ENCODE data around the gene MLYCD.
"Not testable (repeated sequence)": the region's sequence is repeated elsewhere in the genome, so short reads cannot be mapped to it uniquely, and the experiment has no call there.

The MLYCD gene

DNA sequence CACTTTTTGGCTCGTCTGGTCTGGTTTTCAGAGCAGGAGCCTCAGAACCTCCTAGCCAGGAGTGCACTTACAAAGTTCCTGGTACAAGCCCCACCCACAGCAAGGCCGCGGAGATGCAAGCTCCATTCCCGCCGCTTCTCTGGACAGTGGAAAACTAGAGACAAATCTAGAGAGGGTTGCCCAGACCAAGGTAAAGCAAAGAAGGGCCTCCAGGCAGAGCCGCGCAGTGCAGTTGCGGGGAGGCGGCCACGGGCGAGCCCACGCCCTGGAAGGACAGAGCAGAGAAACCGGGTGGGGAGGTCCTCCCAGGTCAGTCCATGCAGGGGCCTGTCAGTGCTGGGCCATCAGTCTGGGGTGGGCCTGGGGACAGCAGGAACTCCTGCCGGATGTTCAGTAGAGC, 43.2 kb downstream of the MLYCD start:
- no peak for DNase-seq

DNA sequence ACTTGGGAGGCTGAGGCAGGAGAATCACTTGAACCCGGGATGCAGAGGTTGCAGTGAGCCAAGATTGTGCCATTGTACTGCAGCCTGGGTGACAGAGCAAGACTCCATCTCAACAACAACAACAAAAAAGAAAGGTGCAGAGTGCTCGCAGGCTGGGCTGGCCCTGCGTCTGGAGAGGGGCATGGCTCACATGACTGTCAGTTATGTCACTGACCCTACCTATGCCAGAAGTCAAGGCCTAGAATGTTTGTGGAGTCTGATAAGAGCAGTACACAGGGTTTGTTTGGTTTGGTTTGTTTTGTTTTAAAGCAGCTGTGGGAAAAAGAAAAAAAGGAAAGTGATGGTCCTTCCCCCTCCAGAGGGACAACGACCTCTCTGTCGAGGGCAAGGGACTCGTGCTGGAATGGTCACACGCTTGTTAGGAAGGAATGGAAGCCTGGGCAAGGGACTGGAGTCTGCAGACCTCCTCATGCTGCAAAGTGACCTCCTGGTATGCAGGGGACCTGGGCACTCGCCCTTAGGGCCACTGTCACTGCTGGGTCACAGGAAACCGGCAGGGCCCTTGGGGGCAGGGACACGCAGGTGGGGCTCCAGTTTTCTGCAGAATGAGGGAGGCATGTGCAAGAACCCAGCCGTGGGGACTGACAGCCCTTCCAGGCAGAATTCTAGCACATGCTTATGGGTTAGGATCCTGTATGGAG, 44.0 kb downstream of the MLYCD start:
- DNase-seq, result no peak

DNA sequence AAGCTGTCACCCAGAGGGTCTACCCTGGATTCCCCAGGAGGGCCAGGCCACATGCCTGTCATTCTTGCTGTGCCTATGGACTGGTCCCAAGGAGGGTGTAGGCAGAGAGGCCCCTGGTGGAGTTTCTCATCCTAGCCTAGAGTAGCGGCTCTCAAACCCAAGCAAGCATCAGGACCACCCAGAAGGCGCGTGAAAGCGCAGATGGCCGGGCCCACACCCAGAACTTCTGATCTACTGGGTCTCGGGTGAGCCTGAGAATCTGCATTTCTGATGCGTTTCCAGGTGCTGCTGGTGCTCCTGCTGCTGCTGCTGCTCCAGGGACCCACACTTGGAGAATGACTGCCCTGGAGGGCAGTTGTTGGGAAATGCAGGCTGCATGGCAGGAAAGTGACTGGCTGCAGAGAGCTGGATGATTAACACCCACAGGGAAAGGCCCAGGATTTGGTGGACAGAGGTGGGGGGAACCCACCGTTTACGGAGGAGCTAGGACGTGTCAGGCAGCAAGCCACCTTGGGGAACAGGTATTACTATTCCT, 44.7 kb downstream of the MLYCD start:
- no peak for DNase-seq

DNA sequence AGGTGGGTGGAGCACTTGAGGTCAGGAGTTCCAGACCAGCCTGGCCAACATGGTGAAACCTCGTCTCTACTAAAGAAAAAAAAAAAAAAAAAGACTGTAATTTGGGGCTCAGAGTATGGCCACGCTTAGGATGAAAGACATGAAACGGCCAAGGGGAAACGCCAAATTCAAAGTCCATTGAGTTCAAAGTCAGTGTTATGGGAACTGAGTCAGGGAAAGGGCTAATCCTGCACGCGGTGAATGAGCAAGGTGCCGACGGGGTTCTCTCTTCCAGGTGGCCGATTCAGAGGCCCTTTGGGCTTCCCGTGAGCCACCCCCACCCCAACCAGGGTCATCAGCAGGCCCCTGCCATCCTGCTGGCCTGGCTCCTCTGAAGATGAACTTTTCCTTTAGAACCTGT, 46.7 kb downstream of the MLYCD start:
- DNase-seq, result no peak

DNA sequence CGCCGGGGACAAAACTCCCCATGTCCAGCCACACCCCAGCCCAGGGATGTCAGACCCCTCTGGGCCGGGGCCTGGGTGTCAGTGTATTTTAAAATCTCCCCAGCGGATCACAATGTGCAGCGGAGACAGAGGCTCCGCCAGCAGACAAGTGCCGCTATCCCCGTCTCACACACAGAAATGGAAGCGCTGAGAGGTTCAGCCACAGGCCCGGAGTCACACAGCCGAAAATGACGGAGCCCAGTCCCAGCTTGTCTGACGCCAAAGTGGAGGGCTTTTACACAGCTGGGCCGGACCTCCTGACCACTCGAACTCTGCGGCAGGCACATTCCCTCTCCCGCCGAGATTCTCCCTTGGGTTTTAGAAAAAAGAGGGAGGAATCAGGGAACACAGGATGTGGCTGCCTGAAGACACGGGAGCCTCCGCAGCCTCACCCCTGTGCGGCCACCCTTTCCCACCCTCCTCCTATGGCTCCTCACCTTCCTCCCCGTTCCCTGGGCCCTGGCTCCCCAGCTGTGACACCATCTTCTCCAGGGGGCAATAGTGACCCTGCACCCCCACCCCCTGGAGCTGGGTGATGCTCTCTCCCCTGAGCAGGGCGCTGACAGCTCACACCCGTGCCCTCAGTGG, 47.4 kb downstream of the MLYCD start:
- no peak for DNase-seq

DNA sequence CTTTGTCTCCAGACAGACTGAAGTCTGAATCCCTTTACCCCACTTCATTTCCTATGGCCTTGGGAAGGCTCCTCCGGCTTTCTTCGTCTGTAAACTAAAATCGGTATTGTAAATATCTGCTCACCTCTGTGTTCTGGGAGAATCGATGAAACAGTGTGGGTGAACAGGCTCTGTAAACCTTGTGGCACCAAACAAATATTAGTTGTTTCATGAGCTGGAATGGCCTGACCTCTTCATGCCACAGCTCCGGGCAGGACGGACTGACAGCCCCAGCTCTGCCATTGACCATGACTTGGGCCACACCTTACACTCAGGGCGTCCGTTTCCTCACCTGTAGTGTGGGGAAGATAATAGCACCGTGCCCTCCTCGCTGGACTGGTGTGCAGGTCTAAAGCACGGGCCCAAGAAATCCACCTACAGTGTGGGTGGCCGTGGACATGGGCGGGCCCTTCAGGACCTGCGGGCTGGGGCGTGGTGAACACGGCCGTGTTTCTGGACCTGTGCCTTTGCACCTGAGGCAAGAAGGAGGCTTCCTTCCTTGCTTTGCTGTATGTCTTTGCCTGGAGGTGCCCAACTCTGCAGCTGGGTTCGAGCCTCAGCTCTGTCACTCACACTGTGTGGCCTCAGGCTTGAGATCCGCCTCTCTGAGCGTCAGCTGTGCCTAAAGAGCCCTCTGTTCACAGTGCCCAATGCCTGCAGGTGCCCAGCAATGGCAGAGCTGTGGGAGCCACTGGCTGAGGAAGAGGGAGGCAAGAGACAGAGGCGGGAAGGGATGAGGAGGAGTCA, 48.1 kb downstream of the MLYCD start:
- DNase-seq, result no peak

DNA sequence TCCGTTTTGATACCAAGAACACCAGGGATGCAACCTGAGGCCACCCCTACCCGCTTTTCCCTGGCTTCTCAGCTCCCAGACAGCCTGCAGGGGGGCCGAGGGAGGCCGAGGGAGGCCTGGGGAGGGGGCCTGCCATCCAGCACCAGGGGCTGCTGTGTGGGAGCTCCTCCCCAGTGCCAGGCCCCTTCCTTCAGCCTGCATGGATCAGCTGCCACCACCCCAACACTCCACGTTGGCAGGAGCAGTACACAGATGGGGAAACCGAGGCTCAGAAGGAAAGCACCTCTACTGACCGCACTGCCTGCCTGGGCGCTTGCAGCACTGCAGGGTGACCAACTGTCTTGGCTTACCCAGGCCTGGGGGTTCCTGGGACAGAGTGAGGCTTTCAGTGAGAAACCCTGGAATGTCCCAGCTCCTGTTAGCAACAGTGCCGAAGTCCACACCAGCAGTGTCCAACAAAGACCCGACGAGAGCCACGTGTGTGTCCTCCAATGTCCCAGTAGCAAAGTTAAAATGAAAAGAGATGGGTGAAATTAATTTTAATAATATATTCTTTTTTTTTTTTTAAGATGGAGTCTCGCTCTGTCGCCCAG, 48.8 kb downstream of the MLYCD start:
- no peak for DNase-seq

DNA sequence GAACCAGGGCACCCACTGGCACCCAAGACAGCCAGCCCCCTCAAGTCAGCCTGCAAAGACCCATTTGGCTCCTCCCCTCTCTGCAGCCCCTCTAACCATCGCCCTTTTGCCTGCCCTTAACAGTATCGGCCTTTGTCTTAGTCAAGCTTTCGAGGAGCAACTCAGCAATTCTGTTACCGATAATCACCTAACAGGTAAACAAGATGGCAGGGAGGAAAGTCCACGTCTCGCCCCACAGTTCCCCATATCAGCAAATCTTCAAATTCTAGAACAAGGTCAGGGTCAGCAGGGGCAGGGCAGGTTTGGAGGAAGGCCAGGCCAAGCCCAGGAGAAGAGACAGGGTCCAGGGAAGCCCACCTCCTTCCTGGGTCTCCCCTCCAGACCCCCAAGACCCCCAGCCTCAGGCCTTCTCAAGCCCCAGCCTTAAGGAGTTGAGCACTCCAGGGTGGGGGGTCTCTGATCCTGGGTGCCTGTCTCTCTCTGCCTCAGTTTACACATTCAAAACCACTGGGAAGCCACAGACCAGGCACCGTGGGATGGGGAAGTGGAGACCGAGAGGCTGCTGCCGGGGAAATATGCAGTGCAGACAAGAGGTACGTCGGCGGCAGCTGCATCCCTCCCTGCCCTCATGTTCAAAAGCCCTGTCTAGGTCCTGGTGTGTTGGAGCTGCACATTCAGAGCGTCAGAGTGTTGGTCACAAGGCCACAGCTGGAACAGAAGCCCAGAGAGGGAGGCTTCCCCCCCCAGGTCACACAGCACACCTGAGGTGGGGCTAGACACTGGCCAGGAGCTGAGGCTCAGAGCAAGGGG, 50.2 kb downstream of the MLYCD start:
- DNase-seq, result no peak

DNA sequence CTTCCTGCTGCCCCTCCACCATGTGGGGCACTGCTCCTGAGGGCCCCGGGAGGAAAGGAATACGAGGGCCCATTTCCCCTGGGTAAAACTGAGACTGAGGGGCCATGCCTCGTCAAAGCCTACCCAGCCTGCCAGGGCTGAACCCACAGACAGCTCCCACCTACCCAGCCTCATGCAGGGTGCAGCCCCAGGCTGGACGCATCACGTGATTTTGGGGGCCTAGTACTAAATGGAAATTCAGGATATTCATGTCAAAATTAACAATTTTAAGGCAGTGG, 50.7 kb downstream of the MLYCD start:
- DNase-seq, result no peak

DNA sequence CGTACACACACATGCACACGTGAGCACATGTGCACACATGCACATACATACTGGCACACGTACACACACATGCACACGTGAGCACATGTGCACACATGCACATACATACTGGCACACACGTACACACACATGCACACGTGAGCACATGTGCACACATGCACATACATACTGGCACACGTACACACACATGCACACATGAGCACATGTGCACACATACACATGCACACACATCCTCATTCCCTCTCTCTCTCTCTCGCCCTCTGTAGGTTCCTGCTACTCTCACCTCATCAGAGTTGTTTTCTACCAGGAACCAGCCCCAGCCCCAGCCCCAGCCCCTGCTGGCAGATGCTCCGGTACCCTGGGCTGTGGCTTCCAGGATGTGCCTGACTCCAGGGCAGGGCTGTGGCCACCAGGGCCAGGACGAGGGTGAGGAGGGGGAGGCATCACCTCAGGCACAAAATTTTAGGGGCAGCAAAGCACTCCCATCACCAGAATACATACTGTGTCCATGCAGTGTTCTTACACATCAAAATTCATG, 52.0 kb downstream of the MLYCD start:
- not testable (repeated sequence) for DNase-seq

DNA sequence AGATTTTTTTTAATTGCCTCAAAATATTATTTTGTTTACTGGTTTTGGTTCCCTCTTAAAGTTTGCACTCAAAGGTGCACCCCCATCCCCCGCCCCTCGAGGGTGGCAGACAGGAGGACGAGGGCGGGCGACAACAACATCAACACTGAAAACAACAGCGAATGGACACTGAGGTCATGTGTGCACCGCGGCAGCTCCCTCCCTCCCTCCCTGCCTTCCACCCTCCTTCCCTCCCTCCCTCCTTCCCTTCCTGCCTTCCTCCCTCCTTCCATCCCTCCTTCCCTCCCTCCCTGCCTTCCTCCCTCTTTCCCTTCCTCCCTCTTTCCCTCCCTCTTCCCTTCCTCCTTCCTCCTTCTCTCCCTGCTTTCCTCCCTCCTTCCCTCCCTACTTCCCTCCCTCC, 52.6 kb downstream of the MLYCD start:
- DNase-seq, result no peak

DNA sequence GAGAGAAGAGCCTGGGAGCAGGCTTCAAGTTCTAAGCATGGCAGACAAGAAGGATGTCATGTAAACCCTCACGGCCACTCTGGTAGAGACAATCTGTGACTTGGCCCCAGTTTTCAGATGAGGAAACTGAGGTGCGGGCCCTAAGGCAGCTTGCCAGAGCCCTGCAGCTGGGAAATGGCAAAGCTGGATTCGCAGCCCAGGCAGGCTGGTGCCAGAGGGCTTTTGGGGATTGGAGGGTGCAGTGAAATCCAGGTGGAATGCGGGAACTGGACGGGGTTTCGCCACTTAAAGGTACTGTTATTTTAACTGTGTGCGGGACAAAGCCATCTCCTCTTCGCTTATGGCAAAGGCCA, 53.6 kb downstream of the MLYCD start:
- DNase-seq, result peak; percentile 51

DNA sequence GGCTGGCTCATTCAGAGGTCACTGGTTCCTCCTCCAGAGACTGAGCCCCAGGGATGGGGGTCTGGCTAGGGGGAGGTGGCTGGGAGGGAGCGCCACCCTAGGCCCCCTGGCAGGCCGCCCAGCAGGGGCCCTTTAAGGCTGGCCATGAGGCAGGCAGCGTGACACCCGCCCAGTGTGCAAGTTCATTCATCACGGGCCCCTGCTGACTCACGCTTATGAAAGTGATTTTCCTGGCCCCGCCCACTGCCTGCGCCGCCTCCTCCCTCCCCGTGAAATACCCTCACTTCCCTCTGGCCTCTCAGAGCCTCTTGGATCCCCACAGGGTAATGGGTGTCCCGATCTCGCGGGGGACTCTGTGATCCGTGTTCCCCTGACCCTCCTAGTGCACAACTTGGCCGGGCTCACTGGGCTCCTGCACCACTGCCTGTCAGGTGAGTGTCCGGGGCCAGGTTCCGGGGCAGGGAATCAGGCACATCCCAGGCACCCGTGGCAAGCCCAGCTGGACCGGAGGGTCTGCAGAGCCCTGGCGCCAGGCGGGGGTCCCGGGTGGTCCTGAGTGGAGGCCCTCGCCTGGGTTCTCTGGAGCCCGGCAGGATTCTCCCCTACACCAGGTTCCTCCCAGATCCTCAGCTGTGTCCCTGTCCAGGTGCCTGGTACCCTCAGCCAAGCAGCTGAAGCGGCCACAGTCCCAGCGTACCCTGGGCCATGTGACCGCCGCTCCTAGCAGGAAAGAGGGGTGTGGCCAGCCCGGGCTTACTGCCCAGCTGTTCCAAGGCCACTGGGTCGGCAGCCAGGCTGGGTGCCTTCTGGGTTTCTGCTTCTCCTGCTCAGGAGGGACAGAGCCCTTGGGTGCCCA, 54.3 kb downstream of the MLYCD start, which contains the start of gene OSGIN1:
Gene OSGIN1, plus strand, starts transcription at position 301 of the 856 bp plus-strand sequence. CDS start 4,432 bp downstream, outside the sequence.
- DNase-seq, result peak; percentile 83

DNA sequence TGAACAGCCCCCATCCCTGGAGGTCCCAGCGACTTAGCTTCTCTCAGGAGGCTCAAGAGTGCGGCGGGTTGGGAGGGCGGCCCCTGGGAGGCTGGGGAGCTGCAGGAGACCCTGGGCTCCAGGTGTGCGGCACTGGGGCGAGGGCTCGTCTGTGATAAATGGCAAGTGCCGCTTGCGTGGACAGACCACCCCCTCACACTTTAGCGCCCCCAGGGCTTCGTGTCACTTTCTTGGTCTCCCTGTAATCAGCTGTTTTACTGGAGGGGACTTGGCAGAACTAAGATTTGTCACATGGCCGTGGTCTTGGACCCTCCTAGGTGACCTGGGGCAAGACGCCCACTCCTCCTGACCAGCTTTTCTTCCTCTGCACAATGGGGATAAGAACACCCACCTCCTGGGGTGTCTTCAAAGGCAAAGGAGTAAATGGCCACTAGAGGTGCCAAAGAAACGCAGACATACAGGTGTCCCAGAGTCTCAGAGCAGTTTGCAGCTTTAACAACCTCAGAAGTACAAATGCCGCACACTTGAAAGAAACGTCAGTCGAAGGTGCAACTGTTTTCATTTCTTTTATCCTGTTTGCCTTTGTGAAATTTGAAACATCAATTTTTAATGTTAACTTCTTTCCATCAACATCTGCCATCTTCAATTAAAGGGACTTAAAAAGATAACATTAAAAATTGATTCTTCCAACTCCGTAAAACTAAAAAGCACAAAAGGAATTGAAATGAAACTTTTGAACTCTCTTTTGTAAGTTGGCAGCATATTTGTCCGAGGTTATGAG, 55.1 kb downstream of the MLYCD start:
- peak; percentile 57 for DNase-seq

DNA sequence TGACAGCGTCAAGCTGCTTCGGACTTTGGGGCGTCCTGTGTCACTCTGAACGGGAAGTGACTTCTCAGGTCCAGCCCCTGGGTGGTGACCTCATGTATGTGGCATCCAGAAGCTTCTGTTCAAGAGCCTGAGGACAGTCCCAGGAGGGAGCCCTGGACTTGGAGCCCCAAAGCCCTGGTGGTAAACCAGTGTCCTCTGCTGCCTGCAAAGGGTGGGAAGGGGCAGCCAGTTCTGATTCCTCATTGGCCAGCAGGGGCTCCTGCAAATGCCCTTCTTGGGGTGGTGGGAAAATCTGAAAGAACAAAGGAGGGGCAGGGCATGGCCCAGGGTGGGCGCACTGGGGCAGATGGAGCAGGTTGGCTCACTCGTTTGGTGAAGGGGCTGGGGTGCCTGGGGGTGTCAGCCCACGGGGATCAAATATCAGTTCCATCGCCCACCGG, 55.7 kb downstream of the MLYCD start:
- no peak for DNase-seq

DNA sequence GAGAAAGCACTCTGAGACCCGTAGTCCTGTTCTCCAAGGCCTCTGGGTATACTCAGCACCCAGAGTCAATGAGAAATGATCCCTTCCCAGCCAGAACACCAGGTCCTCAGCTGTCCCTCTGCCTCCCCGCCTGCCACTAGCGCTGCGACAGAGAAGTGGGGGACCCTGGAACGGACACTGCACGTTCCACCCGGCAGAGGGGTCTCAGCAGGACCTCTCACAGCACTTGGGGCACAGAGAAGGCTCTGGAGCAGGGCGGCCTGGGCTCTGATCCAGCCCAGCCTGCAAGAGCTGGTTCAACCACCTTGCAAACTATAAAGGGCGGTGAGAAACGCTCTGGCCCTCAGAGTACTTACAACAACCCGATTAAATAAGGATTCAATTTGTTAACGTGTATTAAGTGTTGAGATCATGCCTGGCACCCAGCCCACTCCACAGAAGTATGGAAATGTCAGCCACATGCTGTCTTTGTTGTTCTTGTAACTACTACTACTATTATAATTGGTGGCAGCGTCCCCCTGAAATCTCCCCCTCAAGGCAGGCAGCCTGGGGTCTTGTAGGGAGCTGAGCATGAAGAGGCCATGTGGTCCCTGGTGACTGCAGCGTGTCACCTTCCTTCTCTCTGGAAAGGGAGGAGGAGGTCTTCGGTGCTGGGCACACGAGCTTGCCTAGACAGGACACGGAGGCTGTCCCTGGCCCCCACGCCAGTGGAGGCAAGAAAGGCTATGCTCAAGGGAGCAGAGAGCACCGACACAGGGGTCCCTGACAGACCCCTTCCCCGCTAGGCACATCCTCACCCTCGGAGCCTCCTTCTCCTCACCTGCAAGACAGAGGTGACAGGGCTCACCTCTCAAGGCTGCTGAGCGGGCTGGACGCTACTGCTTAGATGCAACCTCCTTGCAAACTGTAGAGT, 56.6 kb downstream of the MLYCD start:
- DNase-seq, result no peak

DNA sequence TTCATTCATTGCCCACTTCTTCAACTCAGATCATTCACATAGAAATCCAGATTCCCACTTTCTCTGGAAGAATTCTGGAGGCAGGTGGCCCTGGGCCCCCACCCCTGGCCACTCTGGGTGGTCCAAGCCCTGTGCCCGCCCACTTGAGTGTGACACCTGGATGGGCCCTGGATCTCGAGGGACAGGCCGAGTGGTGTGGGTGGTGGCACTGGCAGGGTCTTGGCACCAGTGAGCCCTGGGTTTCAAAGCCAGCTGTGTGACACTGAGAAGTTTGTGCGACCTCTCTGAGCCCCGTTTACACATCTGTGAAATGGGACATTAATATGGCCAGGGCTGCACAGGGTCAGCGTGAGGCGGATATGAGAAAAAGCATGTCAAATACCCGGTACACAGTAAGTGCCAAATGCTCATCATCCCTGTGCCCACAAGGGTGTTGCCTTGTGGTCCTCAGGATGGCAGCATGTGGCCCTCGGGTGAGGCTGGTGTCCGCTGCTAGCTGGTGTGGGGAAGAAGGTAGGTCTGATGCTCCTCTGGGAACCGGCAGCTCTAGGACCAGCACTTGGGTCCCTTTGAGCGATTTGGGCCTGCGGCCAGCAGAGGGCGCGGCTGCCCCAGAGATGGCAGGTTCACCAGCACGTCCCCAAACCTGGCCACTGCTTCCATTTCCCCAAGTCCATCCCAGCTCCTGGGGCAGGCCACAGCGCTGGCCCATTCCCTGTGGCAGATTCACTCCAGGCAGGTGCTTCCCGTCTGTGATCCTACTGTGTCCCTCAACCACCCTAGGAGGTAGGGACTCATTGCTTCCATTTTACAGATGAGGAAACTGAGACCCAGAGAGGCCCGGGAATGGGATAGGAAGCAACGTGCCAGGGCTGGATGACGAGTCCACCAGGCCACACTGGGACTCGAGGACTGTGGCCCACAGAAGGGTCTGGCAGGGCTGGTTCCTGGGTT, 57.7 kb downstream of the MLYCD start:
- peak; percentile 48 for DNase-seq

DNA sequence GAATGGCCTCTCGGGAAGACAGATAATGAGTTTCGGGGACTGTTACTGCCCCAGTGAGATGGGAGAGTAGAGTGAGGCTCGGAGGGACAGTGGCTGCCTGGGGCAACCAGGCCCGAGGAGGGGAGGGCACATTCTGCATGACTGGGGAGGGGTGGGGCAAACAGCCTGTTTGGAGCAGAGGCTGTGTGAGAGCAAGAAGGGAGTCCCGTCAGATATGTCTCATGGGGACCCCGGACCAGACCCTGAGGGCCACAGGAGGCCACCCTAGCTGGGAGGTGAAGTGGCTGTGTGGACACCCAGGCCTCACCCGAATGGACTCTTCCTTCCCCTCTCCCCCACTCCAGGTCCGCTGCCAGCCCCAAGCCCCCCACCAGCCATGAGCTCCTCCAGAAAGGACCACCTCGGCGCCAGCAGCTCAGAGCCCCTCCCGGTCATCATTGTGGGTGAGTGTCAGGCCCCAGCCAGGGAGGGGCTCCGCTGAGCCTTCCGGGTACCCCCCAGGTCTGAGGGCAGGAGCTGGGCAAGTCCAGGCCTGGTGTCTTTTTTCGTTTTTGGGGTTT, 58.5 kb downstream of the MLYCD start:
- DNase-seq, result no peak

Measured in kidney glomerular epithelial cell (primary cell).